Sigmoid colon (tissue), 4 donors: ENCODE measurements around the gene SHKBP1.

ENCODE experiments used
- EP300 ChIP-seq, 4 donors: sonication (generic); formaldehyde crosslinking; IDR thresholded peaks; one replicate each; pipeline ENCODE4 v1.6.1; 2017; ENCODE audit warnings: antibody characterized with exemption in 4 of 4
- POLR2A ChIP-seq, 2 donors: fragments of 450-650 bp; IDR thresholded peaks; one replicate each; pipeline ENCODE4 v1.6.1; 2016; ENCODE audit warnings: antibody characterized with exemption in 2 of 2, mild to moderate bottlenecking in 2 of 2, moderate library complexity in 2 of 2
- POLR2AphosphoS5 ChIP-seq, 4 donors: sonication (generic); formaldehyde crosslinking; IDR thresholded peaks; one replicate each; pipeline ENCODE4 v1.6.1; 2017; ENCODE audit warnings: antibody characterized with exemption in 4 of 4
- TF ChIP-seq, protein P1 (sequence below), 4 experiments: fragments of 450-650 bp in 3 of 4; fragments of 200-600 bp in 1 of 4; IDR thresholded peaks; one replicate each; pipeline ENCODE4 v1.5.1; 2016 to 2019; ENCODE audit warnings: antibody characterized with exemption in 4 of 4, mild to moderate bottlenecking in 3 of 4, moderate library complexity in 2 of 4

DNA sequence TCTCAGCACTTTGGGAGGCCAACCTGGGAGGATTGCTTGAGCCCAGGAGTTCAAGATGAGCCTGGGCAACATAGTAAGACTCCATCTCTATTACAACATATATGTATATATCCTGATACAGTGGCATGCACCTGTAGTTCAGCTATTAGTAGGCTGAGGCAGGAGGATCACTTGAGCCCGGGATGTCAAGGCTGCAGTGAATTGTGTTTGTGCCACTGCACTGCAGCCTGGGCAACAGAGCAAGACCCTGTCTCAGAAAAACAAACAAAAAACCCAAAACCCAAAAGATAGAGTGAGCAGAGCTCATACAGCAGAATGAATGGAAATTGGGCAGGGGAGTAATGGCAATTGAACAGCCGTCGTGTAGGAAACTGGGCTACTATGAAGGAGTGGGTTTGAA is 17.3 kb upstream of the SHKBP1 start:
- TF ChIP-seq, protein P1, sequence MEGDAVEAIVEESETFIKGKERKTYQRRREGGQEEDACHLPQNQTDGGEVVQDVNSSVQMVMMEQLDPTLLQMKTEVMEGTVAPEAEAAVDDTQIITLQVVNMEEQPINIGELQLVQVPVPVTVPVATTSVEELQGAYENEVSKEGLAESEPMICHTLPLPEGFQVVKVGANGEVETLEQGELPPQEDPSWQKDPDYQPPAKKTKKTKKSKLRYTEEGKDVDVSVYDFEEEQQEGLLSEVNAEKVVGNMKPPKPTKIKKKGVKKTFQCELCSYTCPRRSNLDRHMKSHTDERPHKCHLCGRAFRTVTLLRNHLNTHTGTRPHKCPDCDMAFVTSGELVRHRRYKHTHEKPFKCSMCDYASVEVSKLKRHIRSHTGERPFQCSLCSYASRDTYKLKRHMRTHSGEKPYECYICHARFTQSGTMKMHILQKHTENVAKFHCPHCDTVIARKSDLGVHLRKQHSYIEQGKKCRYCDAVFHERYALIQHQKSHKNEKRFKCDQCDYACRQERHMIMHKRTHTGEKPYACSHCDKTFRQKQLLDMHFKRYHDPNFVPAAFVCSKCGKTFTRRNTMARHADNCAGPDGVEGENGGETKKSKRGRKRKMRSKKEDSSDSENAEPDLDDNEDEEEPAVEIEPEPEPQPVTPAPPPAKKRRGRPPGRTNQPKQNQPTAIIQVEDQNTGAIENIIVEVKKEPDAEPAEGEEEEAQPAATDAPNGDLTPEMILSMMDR (IDR thresholded peaks at IDR 0.05): no peak
- TF ChIP-seq POLR2AphosphoS5 (IDR thresholded peaks at IDR 0.05) (no peak), EP300 (IDR thresholded peaks at IDR 0.05) (no peak), POLR2A (IDR thresholded peaks at IDR 0.05) (no peak)
